Calu3 (cell line): ENCODE results near the gene TSHZ2. TPM values are rescaled to one million over a fixed set of nuclear protein-coding genes. Genes with fewer than 3 reads are reported as not detected.

Experiments
- BruUV-seq: library from RNA; stranded (reverse); fragments of 400-500 nt; replicated peaks from 2 replicates; lab custom pipeline; 2021; lab: Mats Ljungman, UMichigan
- CTCF ChIA-PET: fragments of 300-600 bp; sonication (Branson Sonifier 250); formaldehyde crosslinking; loops from one replicate; lab custom pipeline; 2022; ENCODE audit warnings: antibody characterized with exemption; lab: Charles Lee
- DNase-seq: peaks from one replicate; pipeline ENCODE4 v3.0.0; 2022
- H3K27ac Mint-ChIP-seq: one replicate; pipeline ENCODE4 v1.8.0; 2022; ENCODE audit warnings: mixed read lengths; ENCODE audit not compliant: unreplicated experiment
- H3K27me3 Mint-ChIP-seq: one replicate; pipeline ENCODE4 v1.8.0; 2022; ENCODE audit warnings: mixed read lengths; ENCODE audit not compliant: unreplicated experiment
- H3K36me3 Mint-ChIP-seq: one replicate; pipeline ENCODE4 v1.8.0; 2022; ENCODE audit warnings: mild to moderate bottlenecking, moderate library complexity, mixed read lengths; ENCODE audit not compliant: insufficient read depth, unreplicated experiment
- H3K4me1 Mint-ChIP-seq: one replicate; pipeline ENCODE4 v1.8.0; 2022; ENCODE audit warnings: mild to moderate bottlenecking, low read depth, mixed read lengths; ENCODE audit not compliant: unreplicated experiment
- H3K4me3 Mint-ChIP-seq: one replicate; pipeline ENCODE4 v1.8.0; 2022; ENCODE audit warnings: mild to moderate bottlenecking, low read depth, moderate library complexity, mixed read lengths; ENCODE audit not compliant: unreplicated experiment
- H3K9me3 Mint-ChIP-seq: one replicate; pipeline ENCODE4 v1.8.0; 2022; ENCODE audit warnings: low read depth, mixed read lengths; ENCODE audit not compliant: unreplicated experiment
- intact Hi-C: fragments of 100-400 bp; cut with micrococcal nuclease; formaldehyde crosslinking; loops from one replicate; pipeline ENCODE4 v1.10.0; 2022; ENCODE audit not compliant: unreplicated experiment
- total RNA-seq: library from RNA; stranded (reverse); gene quantifications from 2 replicates; pipeline ENCODE4 v1.2.3, GENCODE V29; 2022
- TF ChIP-seq, protein P1 (sequence below): fragments of 200-600 bp; IDR thresholded peaks from one replicate; pipeline ENCODE4 v1.8.0; 2022; ENCODE audit warnings: antibody characterized with exemption; ENCODE audit not compliant: unreplicated experiment

TSHZ2 gene
- total RNA-seq, 1 experiment from 2014 or later, result not detected

DNA sequence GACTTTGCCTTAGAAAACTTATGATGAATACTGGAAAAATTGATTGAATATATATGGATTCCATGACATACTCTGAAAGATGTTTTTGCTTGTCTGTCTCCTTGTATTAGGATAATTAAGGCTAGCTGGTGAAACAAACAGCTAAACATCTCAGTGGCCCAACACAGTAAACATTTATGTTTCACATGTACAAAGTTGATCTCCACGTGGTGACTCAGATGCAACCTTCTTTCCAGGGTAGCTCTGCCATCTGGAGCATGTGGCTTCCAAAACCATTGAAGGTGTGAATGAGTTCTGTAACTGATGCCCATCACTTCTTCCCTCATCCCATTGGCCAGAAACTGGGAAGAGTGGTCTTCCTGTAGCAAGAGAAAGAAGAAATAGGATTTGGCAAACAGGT is 196.3 kb downstream of the TSHZ2 start:
- no peak for DNase-seq
- Mint-ChIP-seq H3K4me1 (no peaks in the 10 kb centered on the region), H3K36me3 (no peaks in the 10 kb centered on the region), H3K27ac (no peak overlapping the region), H3K9me3 (no peaks in the 10 kb centered on the region), H3K4me3 (no peak overlapping the region), H3K27me3 (peaks cover 38% of the 10 kb centered on the region)
- intact Hi-C loops, result no loop called here
- TF ChIP-seq, protein P1, sequence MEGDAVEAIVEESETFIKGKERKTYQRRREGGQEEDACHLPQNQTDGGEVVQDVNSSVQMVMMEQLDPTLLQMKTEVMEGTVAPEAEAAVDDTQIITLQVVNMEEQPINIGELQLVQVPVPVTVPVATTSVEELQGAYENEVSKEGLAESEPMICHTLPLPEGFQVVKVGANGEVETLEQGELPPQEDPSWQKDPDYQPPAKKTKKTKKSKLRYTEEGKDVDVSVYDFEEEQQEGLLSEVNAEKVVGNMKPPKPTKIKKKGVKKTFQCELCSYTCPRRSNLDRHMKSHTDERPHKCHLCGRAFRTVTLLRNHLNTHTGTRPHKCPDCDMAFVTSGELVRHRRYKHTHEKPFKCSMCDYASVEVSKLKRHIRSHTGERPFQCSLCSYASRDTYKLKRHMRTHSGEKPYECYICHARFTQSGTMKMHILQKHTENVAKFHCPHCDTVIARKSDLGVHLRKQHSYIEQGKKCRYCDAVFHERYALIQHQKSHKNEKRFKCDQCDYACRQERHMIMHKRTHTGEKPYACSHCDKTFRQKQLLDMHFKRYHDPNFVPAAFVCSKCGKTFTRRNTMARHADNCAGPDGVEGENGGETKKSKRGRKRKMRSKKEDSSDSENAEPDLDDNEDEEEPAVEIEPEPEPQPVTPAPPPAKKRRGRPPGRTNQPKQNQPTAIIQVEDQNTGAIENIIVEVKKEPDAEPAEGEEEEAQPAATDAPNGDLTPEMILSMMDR, result no peak
- CTCF ChIA-PET, result no interaction called here
- no TSS peak for BruUV-seq

DNA sequence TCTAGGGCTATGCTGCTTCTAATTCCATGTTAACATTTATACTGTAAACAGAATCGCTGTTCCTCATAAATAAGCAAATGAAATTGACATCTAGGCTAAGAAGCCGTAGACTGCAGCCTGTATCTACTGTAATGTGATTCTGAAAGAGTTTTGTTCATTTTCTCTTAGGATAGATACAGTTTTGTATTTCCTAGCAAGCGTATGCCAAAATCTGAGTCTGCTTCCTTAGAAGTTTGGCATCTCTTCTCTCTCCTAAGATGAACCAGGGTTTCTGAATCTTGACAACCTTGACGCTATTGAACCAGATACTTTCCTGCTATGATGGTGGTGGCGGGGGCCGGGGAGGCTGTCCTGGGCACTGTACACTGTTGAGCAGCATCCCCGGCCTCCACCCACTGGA is 198.0 kb downstream of the TSHZ2 start:
- no peak overlapping the region for H3K4me3 Mint-ChIP-seq
- H3K27me3 Mint-ChIP-seq, result peaks cover 55% of the 10 kb centered on the region

DNA sequence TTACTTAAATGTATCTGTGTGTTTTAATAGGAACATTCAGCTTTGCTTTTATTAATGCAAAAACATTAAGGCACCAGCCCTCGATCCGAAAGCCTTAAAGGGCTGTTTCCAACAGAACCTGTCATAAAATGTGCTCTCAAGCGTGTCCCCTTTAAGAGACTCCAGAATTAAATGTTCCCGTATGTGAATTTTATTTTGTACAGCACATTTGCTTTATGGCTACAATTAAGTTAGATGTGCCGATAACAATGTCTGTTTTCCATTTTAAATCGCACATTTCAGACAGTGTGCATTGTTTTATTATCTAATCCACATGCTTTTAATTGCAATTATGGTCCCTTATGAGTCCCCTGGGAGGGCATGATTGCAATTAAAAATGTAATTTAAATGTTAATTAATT is 198.9 kb downstream of the TSHZ2 start:
- no TSS peak for BruUV-seq
- no peak for DNase-seq
- no peak overlapping the region for H3K27ac Mint-ChIP-seq
- TF ChIP-seq, protein P1, result no peak
- intact Hi-C loops, result no loop called here
- H3K4me3 Mint-ChIP-seq, result no peak overlapping the region
- H3K36me3 Mint-ChIP-seq, result no peaks in the 10 kb centered on the region
- H3K9me3 Mint-ChIP-seq, result no peaks in the 10 kb centered on the region
- peaks cover 63% of the 10 kb centered on the region for H3K27me3 Mint-ChIP-seq
- CTCF ChIA-PET, result no interaction called here
- no peaks in the 10 kb centered on the region for H3K4me1 Mint-ChIP-seq

More for the DNA sequence above, 198.0 kb downstream of the TSHZ2 start:
- CTCF ChIA-PET, result interaction anchor here (0.9 kb wide), 1 partner anchor 9 kb away, joined by 4 read pairs; no protein-coding TSS in a partner anchor
- H3K36me3 Mint-ChIP-seq, result no peaks in the 10 kb centered on the region
- no peaks in the 10 kb centered on the region for H3K9me3 Mint-ChIP-seq
- intact Hi-C loops, result no loop called here
- H3K27ac Mint-ChIP-seq, result no peak overlapping the region
- H3K4me1 Mint-ChIP-seq, result no peaks in the 10 kb centered on the region
- no peak for DNase-seq
- TF ChIP-seq, protein P1, result no peak
- no TSS peak for BruUV-seq

DNA sequence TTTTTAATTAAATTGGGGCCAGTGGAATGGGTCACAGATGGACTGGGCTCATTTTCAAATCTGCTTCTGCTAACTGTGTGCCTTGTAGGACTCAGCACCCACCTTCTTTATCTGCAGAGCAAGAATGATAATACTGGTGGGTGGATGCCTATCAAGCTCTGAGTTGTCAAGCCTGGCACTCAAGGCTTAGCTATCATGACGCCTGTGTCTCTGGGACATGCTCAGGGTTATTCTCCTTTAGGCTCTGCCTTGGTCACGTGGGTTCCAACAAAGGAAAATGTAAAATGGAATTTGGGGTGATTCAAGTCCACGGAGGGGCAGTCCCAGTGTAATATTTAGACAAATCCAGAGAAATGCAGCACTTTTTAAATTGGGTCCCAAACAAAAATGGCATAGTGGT is 202.3 kb downstream of the TSHZ2 start:
- no peak for DNase-seq
- CTCF ChIA-PET, result no interaction called here
- Mint-ChIP-seq H3K36me3 (no peaks in the 10 kb centered on the region), H3K4me3 (no peak overlapping the region), H3K4me1 (no peaks in the 10 kb centered on the region), H3K27ac (no peak overlapping the region), H3K27me3 (peaks cover 58% of the 10 kb centered on the region), H3K9me3 (no peaks in the 10 kb centered on the region)
- TF ChIP-seq, protein P1, result no peak
- no TSS peak for BruUV-seq
- intact Hi-C loops, result no loop called here
